Colonic mucosa (tissue), 4 donors: Measurements from ENCODE around the gene CGRRF1. TPM values are rescaled to one million over a fixed set of nuclear protein-coding genes. Genes with fewer than 3 reads are reported as not detected.

ENCODE experiments used
- DNase-seq: peaks from one replicate; pipeline ENCODE4 v3.0.0-alpha.2; 2020
- H3K27ac ChIP-seq: fragments of 200-600 bp; one replicate; pipeline ENCODE4 v1.8.0; 2021
- H3K27me3 ChIP-seq: fragments of 200-600 bp; one replicate; pipeline ENCODE4 v1.8.0; 2021
- H3K36me3 ChIP-seq: fragments of 200-600 bp; one replicate; pipeline ENCODE4 v1.8.0; 2021
- H3K4me1 ChIP-seq: fragments of 200-600 bp; one replicate; pipeline ENCODE4 v1.8.0; 2021; ENCODE audit warnings: mild to moderate bottlenecking
- H3K4me3 ChIP-seq: fragments of 200-600 bp; one replicate; pipeline ENCODE4 v1.8.0; 2021
- H3K9ac ChIP-seq, 2 donors: one replicate each; pipeline ENCODE4 v1.7.0; 2013; ENCODE audit warnings: control low read depth in 2 of 2, low read depth in 2 of 2, low read length in 2 of 2
- H3K9me3 ChIP-seq: fragments of 200-600 bp; one replicate; pipeline ENCODE4 v1.8.0; 2021
- CTCF ChIP-seq: fragments of 200-600 bp; IDR thresholded peaks from one replicate; pipeline ENCODE4 v1.8.0; 2022; ENCODE audit warnings: antibody characterized with exemption, mild to moderate bottlenecking
- intact Hi-C: fragments of 100-400 bp; cut with DNase I; formaldehyde crosslinking; loops from one replicate; pipeline ENCODE4 v1.14.1; 2022
- total RNA-seq, 2 donors: library from RNA; stranded (reverse); fragmentation: NEBNext Ultra II Directional in 1 of 2; extraction: Animal tissue kit (Norgen Biotek cat#: 25700) in 1 of 2; gene quantifications; one replicate each; pipeline ENCODE4 v1.2.1, GENCODE V29; 2021
- donor health status: healthy.
- donor health status: DM: no; HTN: no; CAD: no.
- donor health status: DM: no; HTN: no; CAD: no.

Gene CGRRF1
- 10 to 100 TPM; 13.2 to 21.3 TPM for total RNA-seq

DNA sequence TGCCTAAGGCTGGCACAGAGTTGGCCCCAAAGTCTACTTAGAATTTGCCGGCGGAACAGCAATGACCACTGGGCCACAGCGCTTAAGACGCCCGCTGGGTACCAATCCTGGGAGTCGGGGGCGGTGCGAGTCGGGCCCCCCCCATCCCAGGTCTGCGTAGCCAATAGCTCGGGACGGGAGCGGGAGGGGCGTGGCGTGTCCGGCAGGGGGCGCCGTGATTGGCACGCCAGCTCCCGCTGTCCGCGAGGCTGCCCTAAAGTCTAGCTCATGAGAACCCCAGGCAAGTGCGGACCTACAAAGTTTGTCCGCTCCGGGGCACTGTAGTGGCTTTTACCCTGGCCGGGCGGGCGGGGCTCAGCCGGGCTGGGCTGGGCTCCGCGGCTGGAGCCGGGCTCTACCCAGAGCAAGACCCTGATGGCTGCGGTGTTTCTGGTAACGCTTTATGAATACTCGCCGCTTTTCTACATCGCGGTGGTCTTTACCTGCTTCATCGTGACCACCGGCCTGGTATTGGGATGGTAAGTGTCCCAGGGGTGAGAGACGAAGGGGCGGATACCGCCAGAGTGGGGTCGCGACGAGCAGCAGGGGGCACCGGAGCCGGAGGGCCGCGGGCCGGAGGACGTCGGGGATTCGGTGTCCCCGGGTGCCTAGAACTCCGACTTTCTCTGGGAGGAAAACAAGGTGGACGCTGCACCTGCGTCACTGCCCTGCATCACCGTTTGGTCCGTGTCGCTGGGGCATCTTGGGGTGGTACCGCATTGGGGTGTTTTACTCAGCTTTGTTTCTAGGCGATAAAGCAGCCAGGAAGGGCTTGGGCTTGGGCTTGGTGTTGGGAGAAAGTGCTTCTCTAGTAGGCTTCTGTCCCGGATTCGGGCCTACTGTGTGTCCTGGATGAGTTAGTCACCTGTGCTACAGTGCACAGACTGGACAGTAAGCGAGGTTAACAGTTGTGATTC lies at the start of gene CGRRF1:
TSS of gene CGRRF1 (plus strand) at position 361 of the 956 bp plus-strand sequence. CDS start at position 415, 54 bp downstream.
- peak within 1 kb of the TSS; percentile 95 to 98 for H3K9ac ChIP-seq
- no peaks in the 10 kb centered on the region for H3K4me1 ChIP-seq
- H3K9me3 ChIP-seq, result no peaks in the 10 kb centered on the region
- H3K27me3 ChIP-seq, result no peaks in the 10 kb centered on the region
- peak within 1 kb of the TSS; percentile 94 for H3K4me3 ChIP-seq
- peak within 1 kb of the TSS; percentile 33 for H3K27ac ChIP-seq
- TF ChIP-seq CTCF, result peak; percentile 81
- intact Hi-C loops, result no loop called here
- DNase-seq, result peak; percentile 99
- no peaks in the 10 kb centered on the region for H3K36me3 ChIP-seq

DNA sequence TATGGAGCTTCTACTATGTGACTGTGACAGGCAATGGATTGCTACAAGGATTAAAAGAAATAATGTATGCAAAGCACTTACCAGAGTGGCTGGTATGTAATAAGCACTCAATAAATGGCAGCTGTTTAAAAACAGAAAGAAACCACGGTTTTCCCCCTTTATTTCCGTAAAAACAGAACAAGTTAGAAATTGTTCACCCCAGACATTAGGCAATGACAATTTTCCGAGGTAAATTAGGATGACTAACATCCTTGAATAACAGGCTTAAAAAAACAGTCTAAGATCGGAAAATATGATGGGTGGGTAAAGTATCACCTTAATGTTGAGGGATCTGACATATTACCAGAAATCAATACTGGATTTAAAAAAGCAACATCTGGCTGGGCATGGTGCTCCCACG lies 47.7 kb upstream of the CGRRF1 start:
- Histone ChIP-seq H3K4me3 (no peak overlapping the region), H3K36me3 (no peaks in the 10 kb centered on the region), H3K27me3 (no peaks in the 10 kb centered on the region), H3K27ac (no peak overlapping the region), H3K4me1 (no peaks in the 10 kb centered on the region), H3K9ac (no peak overlapping the region), H3K9me3 (no peaks in the 10 kb centered on the region)
- no peak for DNase-seq
- intact Hi-C loops, result no loop called here
- TF ChIP-seq CTCF, result no peak

GRCh38 chr14:54465654-54466053 lies 44.1 kb upstream of the CGRRF1 start:
- no peaks in the 10 kb centered on the region for H3K36me3 ChIP-seq
- no peaks in the 10 kb centered on the region for H3K4me1 ChIP-seq
- H3K27me3 ChIP-seq, result no peaks in the 10 kb centered on the region
- no peak for DNase-seq
- no peak overlapping the region for H3K27ac ChIP-seq
- no peak overlapping the region for H3K4me3 ChIP-seq
- intact Hi-C loops, result no loop called here
- no peak for TF ChIP-seq CTCF
- H3K9ac ChIP-seq, result no peak overlapping the region
- H3K9me3 ChIP-seq, result no peaks in the 10 kb centered on the region

- no peak overlapping the region for H3K9ac ChIP-seq
- intact Hi-C loops, result no loop called here
- no peak for DNase-seq
- no peaks in the 10 kb centered on the region for H3K9me3 ChIP-seq
- no peak overlapping the region for H3K27ac ChIP-seq
- H3K4me3 ChIP-seq, result no peak overlapping the region
- TF ChIP-seq CTCF, result no peak
- H3K27me3 ChIP-seq, result no peaks in the 10 kb centered on the region
- no peaks in the 10 kb centered on the region for H3K36me3 ChIP-seq
- no peaks in the 10 kb centered on the region for H3K4me1 ChIP-seq
Measured at GRCh38 chr14:54467280-54467679, 42.4 kb upstream of the CGRRF1 start.

DNA sequence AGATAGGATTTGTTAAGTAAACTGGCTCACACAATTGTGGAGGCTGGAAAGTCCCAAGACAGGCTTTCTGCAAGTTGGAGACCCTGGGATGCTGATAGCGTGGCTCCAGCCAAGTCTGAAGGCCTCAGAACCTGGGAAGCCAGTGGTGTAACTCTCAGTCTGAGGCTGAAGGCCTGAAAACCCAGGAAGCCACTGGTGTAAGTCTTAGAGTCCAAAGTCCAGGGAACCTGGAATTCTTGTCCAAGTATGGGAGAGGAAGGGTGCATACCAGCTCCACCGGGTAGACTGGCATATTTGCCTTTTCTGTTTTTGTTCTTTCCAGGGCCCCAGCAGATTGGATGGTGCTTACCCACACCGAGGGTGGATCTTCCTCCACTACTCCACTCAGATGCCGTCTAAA lies 39.0 kb upstream of the CGRRF1 start:
- no peaks in the 10 kb centered on the region for H3K36me3 ChIP-seq
- peak; percentile 64 for DNase-seq
- no peak overlapping the region for H3K9ac ChIP-seq
- H3K4me3 ChIP-seq, result no peak overlapping the region
- no peaks in the 10 kb centered on the region for H3K27me3 ChIP-seq
- H3K4me1 ChIP-seq, result no peaks in the 10 kb centered on the region
- no peak overlapping the region for H3K27ac ChIP-seq
- intact Hi-C loops, result no loop called here
- H3K9me3 ChIP-seq, result no peaks in the 10 kb centered on the region
- TF ChIP-seq CTCF, result no peak
